Heart right ventricle (tissue), 16 donors: ENCODE results near the gene TMEM212. TPM values are rescaled to one million over a fixed set of nuclear protein-coding genes. Genes with fewer than 3 reads are reported as not detected.

Experiments used
- ATAC-seq, 8 donors: fragments of 200-7000 bp; cut with Tn5 transposase; one replicate each; pipeline ENCODE4 v1.9.1; 2020; ENCODE audit warnings: mild to moderate bottlenecking in 8 of 8, moderate library complexity in 8 of 8, moderate number of reproducible peaks in 1 of 8
- DNase-seq, 2 donors: peaks; one replicate each; pipeline ENCODE4 v3.0.0-alpha.2; 2020
- H3K27ac ChIP-seq, 10 donors: fragments of 200-600 bp; sonication (generic) in 2 of 10; one replicate each; pipeline versions ENCODE4 v1.5.0 to v1.8.0; 2020 to 2022; ENCODE audit warnings: mild to moderate bottlenecking in 3 of 10
- H3K27me3 ChIP-seq, 7 donors: fragments of 200-600 bp; one replicate each; pipeline ENCODE4 v1.8.0; 2021 to 2022; ENCODE audit warnings: mild to moderate bottlenecking in 2 of 7
- H3K36me3 ChIP-seq, 9 donors: fragments of 200-600 bp; sonication (generic) in 1 of 9; one replicate each; pipeline versions ENCODE4 v1.5.0 to v1.8.0; 2020 to 2022; ENCODE audit warnings: mild to moderate bottlenecking in 2 of 9
- H3K4me1 ChIP-seq, 9 donors: fragments of 200-600 bp; sonication (generic) in 1 of 9; one replicate each; pipeline versions ENCODE4 v1.5.0 to v1.8.0; 2020 to 2022; ENCODE audit warnings: mild to moderate bottlenecking in 4 of 9
- H3K4me3 ChIP-seq, 10 donors: fragments of 200-600 bp; sonication (generic) in 2 of 10; one replicate each; pipeline versions ENCODE4 v1.5.0 to v1.8.0; 2020 to 2022; ENCODE audit warnings: mild to moderate bottlenecking in 7 of 10, moderate library complexity in 2 of 10
- H3K9me3 ChIP-seq, 11 donors: fragments of 200-600 bp in 10 of 11; sonication (generic) in 2 of 11; one replicate each; pipeline versions ENCODE4 v1.5.0 to v1.8.0; 2013 to 2022; ENCODE audit warnings: mild to moderate bottlenecking in 2 of 11, control low read depth in 1 of 11, moderate library complexity in 1 of 11
- WGBS, 2 donors: extraction: QIAGEN DNeasy Blood & Tissue Kit; methylation state at CpG; one replicate each; pipeline ENCODE4 v1.1.7; 2013; ENCODE audit warnings: inconsistent platforms in 1 of 2; 5-methylcytosine and 5-hydroxymethylcytosine counted together
- intact Hi-C, 10 donors: fragments of 100-400 bp; cut with DNase I; formaldehyde crosslinking; loops; one replicate each; pipeline versions ENCODE4 v1.11.1 to v1.14.2; 2022
- polyA plus RNA-seq, 2 donors: library from polyadenylated mRNA; stranded (reverse); fragments of 200-250 nt; gene quantifications; one replicate each; pipeline ENCODE4 v1.2.3, GENCODE V29; 2013
- total RNA-seq, 10 donors: library from RNA; stranded (reverse); fragmentation: NEBNext Ultra II Directional in 3 of 10; extraction: Animal tissue kit (Norgen Biotek cat#: 25700) in 3 of 10; gene quantifications; one replicate each; pipeline versions ENCODE4 v1.2.1 to v1.2.4, GENCODE V29; 2021 to 2023
- TF ChIP-seq, protein P1 (sequence below), 9 donors: fragments of 200-600 bp; sonication (generic) in 2 of 9; IDR thresholded peaks; one replicate each; pipeline versions ENCODE4 v1.5.0 to v1.8.0; 2021 to 2022; ENCODE audit warnings: antibody characterized with exemption in 9 of 9, mild to moderate bottlenecking in 5 of 9, moderate library complexity in 1 of 9
- donor health status: Arrhythmogenic right ventricular cardiomyopathy.
- donor health status: ischemic (EF 13 %, LVEDD 7.1; RV severe dilation, severe dysfunction).
- donor health status: healthy with polysubstance abuse.
- donor health status: DM: no; HTN: yes; CAD: no.
- donor health status: DM: no; HTN: no; CAD: no.
- donor health status: ischemic (EF 25% LVEDD 6.9; RV normal size, moderate dysfunction).
- donor health status: ischemic (EF 25% LVEDD 5.7; RV mildly dilated, moderate dysfunction).
- donor health status: healthy.
- donor health status: DM: yes; HTN: yes; CAD: no.
- donor health status: Ischemic cardiomyopathy.
- donor health status: ischemic (EF 35%, LVEDD 5.7; RV mildly dilated, moderate dysfunction).
- donor health status: nonischemic (EF 11% LVEDD 7.7; RV severe dilation, severe dysfunction).
- donor health status: DM: yes; HTN: yes; CAD: no.
- donor health status: PGD.
- donor health status: ischemic (EF 29% LVEDD 5.4; RV normal size, mild dysfunction).
- donor health status: nonischemic (EF 23%, LVEDD 6.1; RV moderate dilation, normal function).

TMEM212 gene
- total and polyA plus RNA-seq, 12 donors, result not detected

DNA sequence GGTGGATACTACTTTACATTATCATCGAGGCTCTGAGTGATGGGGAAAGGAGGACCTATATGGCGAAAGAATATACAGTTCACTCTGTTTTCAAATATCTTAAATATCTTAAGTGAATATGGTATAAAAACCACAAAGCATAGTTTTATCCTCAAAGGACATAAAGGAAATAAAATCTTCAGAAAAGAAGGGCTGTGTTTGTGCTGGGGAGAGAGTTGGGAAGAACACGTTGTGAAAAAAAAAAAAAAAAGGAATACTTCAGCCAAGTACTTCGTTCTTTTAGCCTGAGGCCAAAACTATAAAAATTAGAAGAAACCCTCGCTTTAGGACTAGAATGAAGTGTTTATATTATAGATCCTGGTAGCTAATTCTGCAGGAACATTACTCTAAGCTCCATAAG lies 10.2 kb upstream of the TMEM212 start:
- intact Hi-C loops, result loop anchor here in 4 of 10 donors (2.0 to 10.0 kb wide), 10 partner anchors 22 to 502 kb away; partner anchors contain the start of genes FNDC3B (in 1 of the 4) and PLD1 (in 1 of the 4)
- WGBS, 2 donors, result 65 to 74% methylated on average over 5 of the region's 5 CpGs
- Histone ChIP-seq H3K27ac (peak overlapping the region in 8 of 10 donors; percentile 5 to 81 (median 60)), H3K4me3 (no peak overlapping the region), H3K9me3 (no peaks in the 10 kb centered on the region), H3K36me3 (no peaks in the 10 kb centered on the region), H3K27me3 (no peaks in the 10 kb centered on the region), H3K4me1 (peaks cover 6 to 85% (median 56%) of the 10 kb centered on the region in 9 donors)
- ATAC-seq, result no peak
- TF ChIP-seq, protein P1, sequence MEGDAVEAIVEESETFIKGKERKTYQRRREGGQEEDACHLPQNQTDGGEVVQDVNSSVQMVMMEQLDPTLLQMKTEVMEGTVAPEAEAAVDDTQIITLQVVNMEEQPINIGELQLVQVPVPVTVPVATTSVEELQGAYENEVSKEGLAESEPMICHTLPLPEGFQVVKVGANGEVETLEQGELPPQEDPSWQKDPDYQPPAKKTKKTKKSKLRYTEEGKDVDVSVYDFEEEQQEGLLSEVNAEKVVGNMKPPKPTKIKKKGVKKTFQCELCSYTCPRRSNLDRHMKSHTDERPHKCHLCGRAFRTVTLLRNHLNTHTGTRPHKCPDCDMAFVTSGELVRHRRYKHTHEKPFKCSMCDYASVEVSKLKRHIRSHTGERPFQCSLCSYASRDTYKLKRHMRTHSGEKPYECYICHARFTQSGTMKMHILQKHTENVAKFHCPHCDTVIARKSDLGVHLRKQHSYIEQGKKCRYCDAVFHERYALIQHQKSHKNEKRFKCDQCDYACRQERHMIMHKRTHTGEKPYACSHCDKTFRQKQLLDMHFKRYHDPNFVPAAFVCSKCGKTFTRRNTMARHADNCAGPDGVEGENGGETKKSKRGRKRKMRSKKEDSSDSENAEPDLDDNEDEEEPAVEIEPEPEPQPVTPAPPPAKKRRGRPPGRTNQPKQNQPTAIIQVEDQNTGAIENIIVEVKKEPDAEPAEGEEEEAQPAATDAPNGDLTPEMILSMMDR (IDR thresholded peaks at IDR 0.05), result no peak
- DNase-seq, result no peak

DNA sequence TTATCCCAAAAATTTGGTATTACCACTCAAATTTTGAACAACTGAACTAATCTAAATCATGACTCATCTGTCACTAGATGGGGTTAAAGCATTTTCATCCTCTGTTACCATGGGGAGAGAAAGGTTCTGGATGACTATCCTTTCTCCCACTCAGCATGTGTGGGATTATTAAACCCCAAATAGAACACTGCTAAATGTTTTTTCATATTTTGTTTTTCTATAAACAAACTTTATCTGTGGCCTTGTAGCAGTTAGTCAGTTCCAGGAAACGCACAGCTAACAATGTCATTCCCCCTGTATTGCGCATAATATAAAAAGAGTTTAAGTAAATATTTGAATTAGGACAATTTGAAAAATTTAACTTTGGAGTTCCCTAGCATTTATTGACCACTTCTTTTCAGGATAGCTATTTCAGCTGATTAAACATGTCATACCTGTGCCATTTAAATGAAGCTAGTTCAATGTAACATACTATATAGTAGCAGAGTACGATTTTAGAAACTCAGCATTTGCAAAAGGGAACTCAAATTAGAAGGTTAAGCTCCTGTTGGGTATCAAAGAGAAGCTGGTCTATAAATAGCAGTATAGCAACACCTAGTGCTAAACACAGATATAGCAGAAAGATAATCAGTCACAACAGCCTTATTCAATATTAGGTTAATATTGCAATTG lies 9.2 kb upstream of the TMEM212 start:
- 47 to 64% methylated on average over 3 of the region's 3 CpGs for WGBS, 2 donors
- DNase-seq, result no peak
- Histone ChIP-seq H3K27ac (peak overlapping the region in 8 of 10 donors; percentile 1 to 84 (median 62)), H3K9me3 (no peaks in the 10 kb centered on the region), H3K36me3 (no peaks in the 10 kb centered on the region), H3K27me3 (no peaks in the 10 kb centered on the region), H3K4me1 (peaks cover 6 to 86% (median 62%) of the 10 kb centered on the region in 9 donors), H3K4me3 (no peak overlapping the region)
- peak in 3 of 8 donors; percentile 9 to 39 (median 38) for ATAC-seq
- TF ChIP-seq, protein P1 (IDR thresholded peaks at IDR 0.05), result peak in 7 of 9 donors; percentile 9 to 60 (median 48)
- intact Hi-C loops, result loop anchor here in 4 of 10 donors (2.0 to 10.0 kb wide), 10 partner anchors 23 to 501 kb away; partner anchors contain the start of genes FNDC3B (in 1 of the 4) and PLD1 (in 1 of the 4)

DNA sequence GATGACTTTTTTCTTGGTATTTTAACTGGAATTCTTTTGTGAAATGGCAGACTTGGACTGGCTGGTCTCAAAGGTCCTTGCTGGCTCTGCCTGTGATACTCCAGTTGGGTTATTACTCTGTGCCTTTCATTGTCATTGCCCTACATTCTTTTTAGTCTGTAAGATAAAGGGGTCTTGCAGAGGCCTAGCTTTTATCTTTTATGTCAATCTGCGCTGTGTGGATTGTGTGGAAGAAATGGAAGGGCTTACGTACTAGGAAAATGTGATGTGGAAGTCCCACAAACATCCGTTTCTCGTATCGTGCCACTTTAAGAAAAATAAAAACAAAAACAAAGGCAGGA lies 8.7 kb upstream of the TMEM212 start:
- no peak overlapping the region for H3K4me3 ChIP-seq
- no peak for ATAC-seq
- H3K27ac ChIP-seq, result peak overlapping the region in 8 of 10 donors; percentile 1 to 84 (median 62)
- TF ChIP-seq, protein P1 (IDR thresholded peaks at IDR 0.05), result no peak
- no peak for DNase-seq
- H3K9me3 ChIP-seq, result no peaks in the 10 kb centered on the region
- WGBS, 2 donors, result 73 to 77% methylated on average over 5 of the region's 5 CpGs
- H3K36me3 ChIP-seq, result no peaks in the 10 kb centered on the region
- intact Hi-C loops, result loop anchor here in 4 of 10 donors (5.0 to 10.0 kb wide), 8 partner anchors 60 to 500 kb away; partner anchors contain the start of gene FNDC3B (in 1 of the 4)
- no peaks in the 10 kb centered on the region for H3K27me3 ChIP-seq
- peaks cover 6 to 86% (median 62%) of the 10 kb centered on the region in 9 donors for H3K4me1 ChIP-seq

DNA sequence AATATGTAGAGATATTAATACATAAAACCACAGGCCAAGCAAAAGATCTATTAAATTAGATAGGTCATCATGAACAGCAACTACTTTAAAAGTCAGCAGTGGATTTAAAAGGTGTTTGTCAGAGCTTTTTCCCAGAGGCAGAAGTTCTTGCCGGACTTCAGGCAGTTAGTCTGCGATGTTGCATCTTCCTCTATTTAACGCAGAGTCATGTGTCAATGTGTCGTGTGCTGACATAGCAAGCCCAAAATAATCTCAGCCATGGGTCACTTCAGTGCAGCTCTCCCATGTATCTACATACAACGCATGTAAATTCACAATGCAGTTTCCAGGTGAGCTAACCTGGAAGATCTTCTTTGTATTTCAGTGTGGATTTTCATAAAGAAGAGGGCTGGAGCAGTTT lies 8.0 kb upstream of the TMEM212 start:
- Histone ChIP-seq H3K4me1 (peaks cover 5 to 79% (median 55%) of the 10 kb centered on the region in 9 donors), H3K27ac (peak overlapping the region in 9 of 10 donors; percentile 2 to 84 (median 59))
- intact Hi-C loops, result loop anchor here in 5 of 10 donors (5.0 to 10.0 kb wide), 8 partner anchors 60 to 500 kb away; partner anchors contain the start of gene FNDC3B (in 1 of the 5)

More for the DNA sequence above, 8.0 kb upstream of the TMEM212 start:
- ATAC-seq, result peak in 3 of 8 donors; percentile 35 to 44 (median 41)
- H3K4me3 ChIP-seq, result no peak overlapping the region
- no peaks in the 10 kb centered on the region for H3K36me3 ChIP-seq
- 40 to 48% methylated on average over 5 of the region's 5 CpGs for WGBS, 2 donors
- no peaks in the 10 kb centered on the region for H3K9me3 ChIP-seq
- no peaks in the 10 kb centered on the region for H3K27me3 ChIP-seq
- DNase-seq, result no peak
- TF ChIP-seq, protein P1 (IDR thresholded peaks at IDR 0.05), result no peak
